Activated T-helper 9 cell treated with anti-CD3 and anti-CD28 coated beads, Interleukin-2, amount 50 U/mL, for 16 hours (primary cell): ENCODE results near the gene CHRM4.

Source experiments
- DNase-seq: peaks from one replicate; pipeline ENCODE4 v3.0.0-alpha.2; 2020; ENCODE audit warnings: low read depth

The CHRM4 gene

DNA sequence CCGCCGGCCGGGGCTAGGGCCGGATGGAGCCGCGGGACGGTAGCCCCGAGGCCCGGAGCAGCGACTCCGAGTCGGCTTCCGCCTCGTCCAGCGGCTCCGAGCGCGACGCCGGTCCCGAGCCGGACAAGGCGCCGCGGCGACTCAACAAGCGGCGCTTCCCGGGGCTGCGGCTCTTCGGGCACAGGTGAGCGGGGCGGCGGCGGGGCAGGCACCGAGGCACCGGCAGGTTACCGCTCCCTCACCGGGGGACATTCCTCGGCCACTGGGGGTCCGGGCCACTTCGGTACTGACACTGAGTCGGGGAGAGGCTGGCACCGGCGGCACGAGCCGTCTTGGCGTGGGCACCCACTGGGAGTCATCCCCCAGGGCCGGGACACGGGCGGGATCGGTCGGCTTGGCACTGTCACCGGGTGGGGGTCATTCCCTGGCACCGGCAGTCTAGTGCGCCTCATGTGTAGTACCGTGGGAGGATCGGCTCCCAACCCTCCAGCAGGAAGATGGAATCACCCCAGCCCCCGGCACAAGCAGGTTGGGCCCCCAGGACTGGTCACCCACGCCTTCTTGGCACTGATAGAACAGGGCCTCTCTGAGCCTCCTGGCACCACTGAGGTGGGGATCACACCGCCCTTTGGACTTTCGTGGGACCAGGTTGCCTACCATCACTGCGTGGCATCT, 43.8 kb downstream of the CHRM4 start:
- DNase-seq, result no peak

- peak; percentile 86 for DNase-seq
These were observed 44.5 kb downstream of the CHRM4 start, which contains the start of gene DGKZ for GRCh38 chr11:46346886-46347636. DGKZ (plus strand) TSS chr11:46347463; CDS start chr11:46347660, 197 bp downstream.

GRCh38 chr11:46345881-46346484, 45.6 kb downstream of the CHRM4 start:
- DNase-seq, result no peak

DNA sequence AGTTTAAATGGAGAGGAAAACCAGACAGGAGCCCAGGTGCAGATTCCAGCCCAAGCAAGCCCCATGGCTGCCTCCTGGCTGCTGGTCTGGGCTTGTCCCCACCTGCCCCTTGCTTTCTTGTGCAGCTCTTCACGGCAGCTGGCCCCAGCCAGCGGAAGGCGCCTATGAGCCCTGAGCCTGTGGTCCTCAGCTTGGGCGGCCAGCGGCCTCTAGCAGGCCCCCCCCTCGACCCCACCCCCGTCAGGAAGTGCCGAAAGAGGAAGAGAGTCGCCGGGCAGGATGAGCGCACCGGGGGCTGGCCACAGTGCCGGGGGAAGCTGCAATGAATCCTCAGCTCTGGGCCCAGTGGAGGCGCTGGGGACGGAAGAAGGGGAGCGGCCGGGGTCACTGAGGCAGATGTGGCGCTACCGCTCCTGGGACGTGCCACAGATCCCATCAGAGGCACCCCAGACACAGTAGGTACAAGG, 46.4 kb downstream of the CHRM4 start:
- no peak for DNase-seq

GRCh38 chr11:46343520-46343919, 48.1 kb downstream of the CHRM4 start:
- no peak for DNase-seq

GRCh38 chr11:46342239-46342638, 49.3 kb downstream of the CHRM4 start:
- no peak for DNase-seq

DNA sequence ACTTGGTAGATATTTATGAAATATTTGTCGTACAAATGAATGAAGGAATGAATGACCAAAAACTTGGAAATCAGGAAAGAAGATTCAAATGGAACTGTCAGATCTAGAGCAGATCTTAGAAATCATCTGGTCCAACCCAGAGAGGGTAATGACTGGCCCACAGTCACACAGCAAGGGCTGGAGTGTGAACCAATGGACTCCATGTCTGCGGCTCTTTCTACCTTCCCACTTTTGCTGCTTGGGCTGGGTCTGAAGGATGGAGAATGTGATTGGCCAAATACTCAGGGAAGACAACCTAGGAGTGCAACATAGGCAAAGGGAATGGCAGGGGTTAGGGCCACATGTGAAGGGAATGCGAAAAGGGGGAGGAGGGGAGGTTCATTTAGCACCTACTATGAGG, 50.1 kb downstream of the CHRM4 start:
- DNase-seq, result no peak

- DNase-seq, result no peak
These were observed 51.8 kb downstream of the CHRM4 start for GRCh38 chr11:46339816-46340215.

GRCh38 chr11:46338988-46339666, 52.4 kb downstream of the CHRM4 start:
- no peak for DNase-seq

DNA sequence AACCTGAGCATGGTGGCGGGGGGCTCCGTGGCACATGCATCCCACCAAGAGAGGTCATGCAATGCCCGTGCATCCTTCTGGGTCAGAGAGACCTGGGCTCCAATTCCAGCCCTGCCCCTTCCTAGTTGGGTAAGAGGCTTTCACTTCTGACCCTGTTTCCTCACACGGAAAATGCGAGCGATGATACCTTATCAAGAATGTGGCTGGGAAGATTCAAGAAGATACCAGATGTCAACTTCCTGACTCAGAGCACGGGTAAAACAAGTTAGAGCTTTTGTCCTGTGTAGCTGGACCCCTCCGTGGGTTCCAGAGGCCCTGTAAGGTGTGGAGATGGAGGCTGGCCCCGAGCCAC, 53.0 kb downstream of the CHRM4 start:
- DNase-seq, result no peak

DNA sequence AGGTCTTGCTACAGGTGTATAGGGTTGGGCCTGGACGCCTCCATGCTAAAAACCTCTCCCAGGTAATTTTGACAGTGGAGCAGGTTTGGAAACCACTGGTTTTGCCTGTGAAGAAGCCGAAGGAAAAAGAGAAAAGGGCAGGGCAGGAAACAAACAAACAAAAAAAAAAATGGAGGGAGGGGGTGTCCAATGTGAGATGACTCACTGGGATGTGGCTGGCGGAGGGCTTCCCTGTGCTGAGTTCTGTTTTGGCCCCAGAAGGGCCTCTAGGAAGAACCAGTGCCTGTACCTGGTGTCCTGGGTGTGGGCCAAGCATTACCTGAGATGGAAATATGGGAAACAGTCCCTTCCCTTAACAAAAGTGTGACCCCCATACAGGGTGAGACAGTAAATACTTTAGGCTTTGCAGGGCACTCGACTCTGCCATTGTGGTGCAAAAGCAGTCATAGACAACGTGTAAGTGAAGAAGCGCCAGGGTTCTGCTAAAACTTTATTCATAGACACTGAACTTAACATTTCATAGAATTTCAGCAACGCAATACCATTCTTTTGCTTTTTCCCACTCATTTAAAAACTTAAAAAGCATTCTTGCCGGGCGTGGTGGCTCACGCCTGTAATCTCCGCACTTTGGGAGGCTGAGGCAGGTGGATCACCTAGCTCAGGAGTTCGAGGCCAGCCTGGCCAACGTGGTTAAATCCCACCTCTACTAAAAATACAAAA, 53.8 kb downstream of the CHRM4 start:
- no peak for DNase-seq

DNA sequence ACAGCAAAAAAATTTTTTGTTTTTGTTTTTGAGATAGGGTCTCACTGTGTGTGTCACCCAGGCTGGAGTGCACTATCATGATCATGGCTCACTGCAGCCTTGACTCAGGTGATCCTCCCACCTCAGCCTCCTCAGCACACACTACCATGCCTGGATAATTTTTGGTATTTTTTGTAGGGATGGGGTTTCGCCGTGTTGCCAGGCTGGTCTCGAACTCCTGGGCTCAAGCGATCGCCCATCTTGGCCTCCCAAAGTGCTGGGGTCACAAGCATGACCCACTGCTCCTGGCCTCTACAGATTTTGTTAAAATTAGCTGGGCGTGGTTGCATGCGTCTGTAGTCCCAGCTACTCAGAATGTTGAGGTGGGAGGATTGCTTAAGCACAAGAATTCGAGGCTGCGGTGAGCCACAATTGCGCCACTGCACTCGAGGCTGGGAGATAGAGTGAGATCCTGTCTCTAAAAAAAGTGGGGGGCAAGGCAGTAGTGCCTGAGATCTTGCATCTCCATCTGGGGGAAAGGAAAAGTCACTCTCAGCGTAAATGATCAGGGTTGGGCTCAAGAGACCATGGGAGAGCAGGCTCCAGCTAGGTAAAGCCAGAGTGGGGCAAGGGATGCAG, 54.9 kb downstream of the CHRM4 start:
- no peak for DNase-seq

DNA sequence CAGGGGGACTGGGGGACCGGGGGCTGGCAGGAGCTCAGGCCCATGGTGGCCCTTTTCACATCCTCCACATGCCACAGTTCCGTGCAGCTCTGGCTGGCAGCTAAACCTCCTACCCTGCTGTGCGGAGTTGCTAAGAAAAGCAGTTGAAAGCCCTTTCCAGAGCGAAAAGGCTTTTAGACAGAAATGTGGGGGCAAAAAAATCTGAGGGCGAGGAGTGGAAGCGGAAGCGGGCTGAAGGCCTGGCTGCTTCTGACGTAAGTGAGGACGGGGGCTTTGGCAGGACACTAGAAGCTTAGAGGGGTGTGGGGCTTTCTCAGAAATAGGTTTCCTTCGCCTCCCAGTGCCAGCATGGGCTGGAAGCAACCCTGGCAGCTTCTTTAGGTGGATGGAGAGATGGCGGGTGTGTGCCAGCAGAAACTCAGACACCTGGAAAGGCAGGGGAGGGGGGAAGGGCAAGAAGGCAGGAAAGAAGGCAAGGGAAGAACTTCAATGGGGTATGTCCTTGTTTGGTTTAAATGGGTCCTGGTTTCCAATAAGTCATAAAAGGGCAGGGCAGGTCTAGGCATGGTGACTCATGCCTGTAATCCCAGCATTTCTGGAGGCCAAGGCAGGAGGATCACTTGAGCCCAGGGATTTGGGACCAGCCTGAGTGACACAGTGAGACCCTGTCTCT, 55.5 kb downstream of the CHRM4 start:
- no peak for DNase-seq

DNA sequence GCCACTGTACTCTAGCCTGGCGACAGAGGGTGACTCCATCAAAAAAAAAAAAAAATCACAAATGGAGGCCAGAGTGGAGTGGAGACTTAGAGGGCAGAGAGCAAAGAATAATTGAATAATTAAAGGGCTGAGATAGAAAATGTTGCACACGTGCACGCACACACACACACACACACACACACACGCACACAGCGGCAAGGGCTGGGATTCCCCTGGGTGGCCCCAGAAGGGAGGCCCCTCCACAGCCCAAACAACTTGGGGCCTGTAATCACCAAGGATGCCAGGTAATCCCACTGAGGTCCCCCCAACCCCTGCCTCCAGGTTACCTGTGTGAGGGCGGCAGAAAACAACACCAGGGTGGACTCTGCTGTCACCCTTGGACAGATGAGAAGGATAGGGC, 56.3 kb downstream of the CHRM4 start:
- no peak for DNase-seq

DNA sequence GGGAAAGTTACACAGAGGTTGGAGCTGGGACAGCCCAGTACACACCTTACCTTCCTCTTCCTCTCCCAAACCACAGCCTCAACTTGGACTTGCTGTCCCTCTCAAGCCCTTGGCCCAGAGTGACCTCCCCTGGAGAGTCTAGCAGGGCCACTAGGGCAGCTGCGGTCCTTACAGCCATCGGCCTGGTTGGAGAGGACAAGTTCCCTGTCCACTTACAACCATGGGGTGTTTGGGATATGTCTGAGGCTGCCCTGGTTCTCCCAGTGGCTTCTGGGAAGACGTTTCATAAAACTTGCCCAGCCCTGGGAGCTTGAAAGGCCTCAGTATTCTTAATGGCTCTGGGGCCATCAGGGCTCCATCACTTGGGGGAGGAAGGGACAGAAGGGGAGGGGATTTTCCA, 57.4 kb downstream of the CHRM4 start:
- DNase-seq, result no peak
